Endothelial cell (in vitro differentiated cells): ENCODE measurements around the gene WTAP. TPM values are rescaled to one million over a fixed set of nuclear protein-coding genes. Genes with fewer than 3 reads are reported as not detected.

ENCODE experiments used
- DNase-seq: peaks from one replicate; pipeline ENCODE4 v3.0.0; 2021; ENCODE audit warnings: low spot score
- H3K27ac Mint-ChIP-seq: one replicate; pipeline ENCODE4 v1.8.0; 2021; ENCODE audit warnings: mixed read lengths, inconsistent platforms; ENCODE audit not compliant: unreplicated experiment
- H3K27me3 Mint-ChIP-seq: one replicate; pipeline ENCODE4 v1.8.0; 2021; ENCODE audit warnings: mild to moderate bottlenecking, moderate library complexity, mixed read lengths, inconsistent platforms; ENCODE audit not compliant: unreplicated experiment
- H3K36me3 Mint-ChIP-seq: one replicate; pipeline ENCODE4 v1.8.0; 2021; ENCODE audit warnings: mild to moderate bottlenecking, low read depth, mixed read lengths, inconsistent platforms; ENCODE audit not compliant: unreplicated experiment
- H3K4me1 Mint-ChIP-seq: one replicate; pipeline ENCODE4 v1.8.0; 2021; ENCODE audit warnings: mild to moderate bottlenecking, mixed read lengths, inconsistent platforms; ENCODE audit not compliant: unreplicated experiment
- H3K4me3 Mint-ChIP-seq: one replicate; pipeline ENCODE4 v1.8.0; 2021; ENCODE audit warnings: mild to moderate bottlenecking, mixed read lengths, inconsistent platforms; ENCODE audit not compliant: unreplicated experiment
- H3K9me3 Mint-ChIP-seq: one replicate; pipeline ENCODE4 v1.8.0; 2021; ENCODE audit warnings: mixed read lengths, inconsistent platforms; ENCODE audit not compliant: unreplicated experiment
- CTCF ChIP-seq: fragments of 200-600 bp; sonication (generic); IDR thresholded peaks from one replicate; pipeline ENCODE4 v1.5.0; 2021; ENCODE audit warnings: antibody characterized with exemption; ENCODE audit not compliant: unreplicated experiment
- total RNA-seq: library from RNA; stranded (reverse); fragmentation: NEBNext Ultra II Directional; extraction: Animal tissue kit (Norgen Biotek cat#: 25700); gene quantifications from one replicate; pipeline ENCODE4 v1.2.1, GENCODE V29; 2021; ENCODE audit not compliant: unreplicated experiment

WTAP gene
- total RNA-seq, 1 donor from 2014 or later: 95.4 TPM

DNA sequence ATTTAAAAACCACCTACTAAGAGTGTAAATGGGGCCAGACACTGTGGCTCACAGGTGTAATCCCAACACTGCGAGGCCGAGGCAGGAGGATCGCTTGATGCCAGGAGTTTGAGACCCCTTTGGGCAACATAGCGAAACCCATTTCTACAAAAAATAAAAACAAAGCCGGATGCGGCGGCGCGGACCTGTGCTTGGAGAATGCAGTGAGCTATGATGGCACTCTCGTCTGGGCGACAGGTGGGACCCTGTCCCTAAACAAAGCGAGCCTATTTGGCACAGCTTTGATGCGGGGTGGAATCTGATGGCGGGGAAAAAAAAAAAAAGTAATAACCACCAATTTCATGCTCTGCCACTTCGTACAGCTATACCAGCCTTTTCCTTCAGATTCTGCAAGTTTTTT, 61.0 kb downstream of the WTAP start:
- no peak for DNase-seq
- H3K4me3 Mint-ChIP-seq: peak overlapping the region; percentile 93
- no peaks in the 10 kb centered on the region for H3K9me3 Mint-ChIP-seq
- peaks cover 12% of the 10 kb centered on the region for H3K27me3 Mint-ChIP-seq
- TF ChIP-seq CTCF: no peak
- H3K36me3 Mint-ChIP-seq: peaks cover 40% of the 10 kb centered on the region
- H3K4me1 Mint-ChIP-seq: peaks cover 28% of the 10 kb centered on the region
- peak overlapping the region; percentile 70 for H3K27ac Mint-ChIP-seq

GRCh38 chr6:159788753-159789376, 61.6 kb downstream of the WTAP start:
- Mint-ChIP-seq H3K9me3 (no peaks in the 10 kb centered on the region), H3K4me3 (peak overlapping the region; percentile 98), H3K27me3 (peaks cover 12% of the 10 kb centered on the region), H3K27ac (peak overlapping the region; percentile 70), H3K4me1 (peaks cover 28% of the 10 kb centered on the region), H3K36me3 (peaks cover 35% of the 10 kb centered on the region)
- no peak for TF ChIP-seq CTCF
- DNase-seq: peak; percentile 64

DNA sequence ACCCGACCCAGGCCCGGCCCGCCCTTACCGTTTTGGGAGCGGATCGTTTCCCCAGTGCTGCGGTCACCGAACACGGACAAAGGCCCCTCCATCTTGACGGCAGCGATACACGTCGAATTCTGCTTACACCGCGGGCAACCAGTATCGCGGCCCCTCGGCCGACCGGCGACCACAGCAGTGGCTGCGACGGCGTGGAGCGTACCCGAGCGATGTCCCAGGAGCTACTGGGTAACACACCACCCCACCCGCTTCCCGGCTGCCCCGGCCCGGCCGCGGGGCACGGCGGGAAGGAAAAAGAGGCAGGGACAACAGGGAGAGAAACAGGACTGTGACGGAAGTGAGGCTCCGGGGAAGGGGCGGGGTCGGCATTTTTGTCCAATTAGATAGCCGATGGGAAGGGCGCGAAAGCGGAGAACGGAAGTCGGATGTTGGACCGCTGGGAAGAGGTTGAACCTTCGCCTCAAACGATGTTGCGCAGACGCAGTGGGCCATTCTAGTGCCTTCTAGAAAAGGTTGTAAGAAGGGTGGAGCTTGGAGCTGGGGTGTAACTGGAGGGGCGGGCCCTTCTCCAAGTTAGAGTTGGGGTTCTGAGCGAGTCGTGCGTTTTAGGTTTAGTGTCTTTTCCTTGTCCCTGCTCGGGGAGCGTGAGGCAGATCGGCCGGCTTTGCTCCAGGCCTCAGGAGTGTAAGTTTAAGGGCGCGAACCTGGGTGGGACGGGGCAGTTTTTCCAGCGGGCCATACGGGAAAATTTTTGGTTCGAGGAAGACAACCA, 62.3 kb downstream of the WTAP start, which contains the start of gene TCP1:
Gene TCP1, minus strand, starts transcription at position 226 of the 772 bp plus-strand sequence. Its CDS starts 134 bp downstream, at position 92.
- peak; percentile 95 for DNase-seq
- TF ChIP-seq CTCF: no peak
- Mint-ChIP-seq H3K36me3 (peaks cover 39% of the 10 kb centered on the region), H3K4me3 (peak within 1 kb of the TSS; percentile 98), H3K27me3 (peaks cover 12% of the 10 kb centered on the region), H3K9me3 (no peaks in the 10 kb centered on the region), H3K27ac (peak within 1 kb of the TSS; percentile 88), H3K4me1 (peaks cover 28% of the 10 kb centered on the region)

DNA sequence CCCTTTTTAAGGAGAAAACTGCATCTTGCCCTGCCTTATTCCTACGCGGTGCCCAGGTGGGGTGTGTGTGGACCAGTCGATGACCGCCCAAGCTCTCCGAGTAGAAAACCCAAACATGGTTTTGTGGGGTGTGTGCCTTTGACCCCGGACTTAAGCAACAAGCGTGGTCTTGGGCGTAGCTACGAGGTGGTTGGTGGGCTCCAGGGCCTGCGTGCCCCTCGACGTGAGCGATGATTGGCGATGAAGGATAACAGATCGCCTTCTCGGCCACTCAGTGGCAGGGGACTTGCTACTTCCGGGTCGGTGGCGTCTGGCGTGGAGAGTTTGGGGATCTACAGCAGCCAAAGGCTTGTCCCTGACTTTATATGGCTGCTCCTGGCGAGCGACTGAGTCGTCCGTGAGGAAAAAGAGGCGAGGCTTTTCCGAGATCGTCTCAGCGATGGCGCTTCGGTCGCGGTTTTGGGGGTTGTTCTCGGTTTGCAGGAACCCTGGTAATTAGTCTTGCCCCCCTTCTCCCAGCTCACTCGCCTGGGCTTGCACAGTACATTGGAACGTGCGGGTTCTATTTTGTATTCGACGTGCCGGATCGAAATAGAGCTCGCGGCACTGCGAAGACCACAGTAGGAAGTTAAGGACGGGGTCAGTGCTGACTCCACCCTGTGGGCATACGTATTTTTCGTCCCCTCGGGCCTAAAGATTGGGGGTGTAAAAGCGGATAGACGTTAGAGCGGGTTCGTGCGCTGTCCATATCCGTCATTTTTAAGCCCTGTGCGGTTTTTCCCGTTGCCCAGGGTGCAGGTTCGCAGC, 63.0 kb downstream of the WTAP start, which contains the start of gene MRPL18:
Gene MRPL18, plus strand, starts transcription at position 319 of the 807 bp plus-strand sequence. Its CDS starts 121 bp downstream, at position 440.
- Mint-ChIP-seq H3K36me3 (peaks cover 37% of the 10 kb centered on the region), H3K27ac (peak within 1 kb of the TSS; percentile 88), H3K27me3 (peaks cover 12% of the 10 kb centered on the region), H3K4me3 (peak within 1 kb of the TSS; percentile 98), H3K9me3 (no peaks in the 10 kb centered on the region), H3K4me1 (peaks cover 28% of the 10 kb centered on the region)
- TF ChIP-seq CTCF: no peak
- DNase-seq: peak; percentile 82
